Right atrium auricular region (tissue), 2 donors: ENCODE results near the gene NDC80. TPM values are rescaled to one million over a fixed set of nuclear protein-coding genes. Genes with fewer than 3 reads are reported as not detected.
"Not testable (repeated sequence)": the region's sequence is repeated elsewhere in the genome, so short reads cannot be mapped to it uniquely, and the experiment has no call there.

Experiments
- DNase-seq: peaks from one replicate; pipeline ENCODE4 v3.0.0-alpha.2; 2019; ENCODE audit warnings: low spot score
- H3K27ac ChIP-seq, 2 donors: fragments of 200-600 bp; sonication (generic); 1 replicate in 1 of 2; 2 replicates in 1 of 2; pipeline ENCODE4 v1.5.1; 2016 to 2019
- H3K27me3 ChIP-seq, 2 donors: fragments of 200-600 bp; sonication (generic); one replicate each; pipeline versions ENCODE4 v1.5.1 to v1.6.0; 2017 to 2019
- H3K36me3 ChIP-seq: fragments of 200-600 bp; sonication (generic); one replicate; pipeline ENCODE4 v1.5.1; 2016
- H3K4me1 ChIP-seq, 2 donors: fragments of 200-600 bp; sonication (generic); one replicate each; pipeline versions ENCODE4 v1.5.1 to v1.6.0; 2017 to 2019
- H3K4me3 ChIP-seq, 2 donors: fragments of 200-600 bp; sonication (generic); 1 replicate in 1 of 2; 2 replicates in 1 of 2; pipeline ENCODE4 v1.5.1; 2017 to 2019; ENCODE audit warnings: mild to moderate bottlenecking in 1 of 2, moderate library complexity in 1 of 2
- H3K9me3 ChIP-seq, 2 donors: fragments of 200-600 bp; sonication (generic); one replicate each; pipeline ENCODE4 v1.5.1; 2019
- total RNA-seq, 2 donors: library from RNA; depleted of rRNA; stranded (reverse); fragments of >200 nt; gene quantifications; one replicate each; pipeline ENCODE4 v1.1.0, GENCODE V29; 2016
- TF ChIP-seq, protein P1 (sequence below), 2 donors: fragments of 200-600 bp; sonication (generic); IDR thresholded peaks; one replicate each; pipeline ENCODE4 v1.5.1; 2019; ENCODE audit warnings: antibody characterized with exemption in 2 of 2

Gene NDC80
- total RNA-seq, result under 1 TPM in 1 of 2 donors, not detected in 1; 0.74 TPM

DNA sequence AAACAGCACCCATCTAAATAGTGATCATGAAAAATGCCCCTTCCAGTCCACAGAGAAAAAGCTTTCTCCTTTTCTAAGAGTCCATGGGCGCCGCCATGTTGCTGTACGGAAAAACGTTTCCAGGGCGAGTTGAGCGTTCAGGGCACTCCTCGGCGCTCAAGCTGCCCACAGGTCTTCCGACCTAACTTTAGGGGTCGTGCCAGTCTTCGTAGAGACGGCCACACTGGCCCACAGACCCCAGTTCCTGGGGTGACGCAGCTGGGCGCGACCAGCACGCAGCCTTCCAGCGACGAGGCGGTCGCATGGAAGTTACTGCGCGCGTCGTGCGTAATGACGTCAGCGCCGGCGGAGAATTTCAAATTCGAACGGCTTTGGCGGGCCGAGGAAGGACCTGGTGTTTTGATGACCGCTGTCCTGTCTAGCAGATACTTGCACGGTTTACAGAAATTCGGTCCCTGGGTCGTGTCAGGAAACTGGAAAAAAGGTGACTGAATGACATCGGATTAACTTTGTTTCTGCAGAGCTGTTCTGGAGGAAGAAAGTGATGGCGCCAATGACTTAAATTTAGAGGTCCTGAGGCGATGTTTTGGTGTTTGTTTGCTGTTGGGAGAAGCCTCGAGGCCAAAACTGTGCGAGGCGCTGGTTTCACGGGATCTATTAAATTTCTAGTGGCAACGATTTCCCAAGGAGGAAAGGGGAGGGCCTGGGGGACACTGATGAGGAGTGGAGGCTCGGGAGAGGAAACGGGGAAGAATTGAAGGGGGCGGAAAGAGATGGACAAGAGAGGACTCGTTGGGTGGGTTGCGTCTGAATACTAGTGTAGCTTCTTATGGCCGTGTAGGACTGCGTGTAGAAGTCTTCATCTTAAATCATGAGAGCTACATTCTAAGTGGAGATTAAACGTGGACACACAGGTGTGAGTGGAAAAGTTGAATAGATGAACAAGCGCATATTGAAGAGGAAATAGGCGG, at the start of gene NDC80, which contains the start of gene METTL4:
Gene NDC80 (plus strand): TSS at position 358 of the 971 bp plus-strand sequence. CDS start 1,429 bp downstream, outside the sequence.
Gene METTL4 (minus strand): TSS at position 306 of the 971 bp plus-strand sequence. CDS start 4,289 bp downstream, outside the sequence.
- H3K4me3 ChIP-seq, result peak within 1 kb of the TSS; percentile 71 to 81
- H3K4me1 ChIP-seq, result peaks cover 0 to 17% of the 10 kb centered on the region in 2 donors
- peak within 1 kb of the TSS; percentile 96 to 97 for H3K27ac ChIP-seq
- TF ChIP-seq, protein P1, sequence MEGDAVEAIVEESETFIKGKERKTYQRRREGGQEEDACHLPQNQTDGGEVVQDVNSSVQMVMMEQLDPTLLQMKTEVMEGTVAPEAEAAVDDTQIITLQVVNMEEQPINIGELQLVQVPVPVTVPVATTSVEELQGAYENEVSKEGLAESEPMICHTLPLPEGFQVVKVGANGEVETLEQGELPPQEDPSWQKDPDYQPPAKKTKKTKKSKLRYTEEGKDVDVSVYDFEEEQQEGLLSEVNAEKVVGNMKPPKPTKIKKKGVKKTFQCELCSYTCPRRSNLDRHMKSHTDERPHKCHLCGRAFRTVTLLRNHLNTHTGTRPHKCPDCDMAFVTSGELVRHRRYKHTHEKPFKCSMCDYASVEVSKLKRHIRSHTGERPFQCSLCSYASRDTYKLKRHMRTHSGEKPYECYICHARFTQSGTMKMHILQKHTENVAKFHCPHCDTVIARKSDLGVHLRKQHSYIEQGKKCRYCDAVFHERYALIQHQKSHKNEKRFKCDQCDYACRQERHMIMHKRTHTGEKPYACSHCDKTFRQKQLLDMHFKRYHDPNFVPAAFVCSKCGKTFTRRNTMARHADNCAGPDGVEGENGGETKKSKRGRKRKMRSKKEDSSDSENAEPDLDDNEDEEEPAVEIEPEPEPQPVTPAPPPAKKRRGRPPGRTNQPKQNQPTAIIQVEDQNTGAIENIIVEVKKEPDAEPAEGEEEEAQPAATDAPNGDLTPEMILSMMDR (IDR thresholded peaks at IDR 0.05), result peak in 1 of 2 donors; percentile 18
- no peaks in the 10 kb centered on the region for H3K9me3 ChIP-seq
- peak; percentile 85 for DNase-seq
- H3K27me3 ChIP-seq, result no peaks in the 10 kb centered on the region
- H3K36me3 ChIP-seq, result no peaks in the 10 kb centered on the region

DNA sequence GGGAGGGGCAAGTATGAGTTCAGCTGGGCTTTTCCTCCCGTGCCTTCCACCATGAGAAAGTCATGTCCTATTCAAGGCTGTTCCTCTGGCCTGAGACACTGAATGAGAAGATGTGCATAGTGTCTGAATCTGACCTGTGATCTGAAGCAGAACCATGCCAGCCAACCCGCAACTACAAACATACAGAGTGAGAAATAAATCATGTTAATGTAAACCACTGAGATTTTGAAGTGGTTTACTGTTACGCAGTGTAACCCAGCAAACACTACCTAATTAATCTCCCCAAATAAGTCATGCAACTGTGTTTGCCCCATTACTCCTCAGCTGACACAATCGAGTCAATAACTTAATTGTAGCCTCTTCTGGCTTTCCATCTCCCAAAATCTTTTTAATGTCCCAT, 49.2 kb upstream of the NDC80 start:
- no peaks in the 10 kb centered on the region for H3K9me3 ChIP-seq
- TF ChIP-seq, protein P1 (IDR thresholded peaks at IDR 0.05), result no peak
- H3K4me3 ChIP-seq, result no peak overlapping the region
- no peaks in the 10 kb centered on the region for H3K4me1 ChIP-seq
- H3K36me3 ChIP-seq, result no peaks in the 10 kb centered on the region
- DNase-seq, result no peak
- H3K27ac ChIP-seq, result no peak overlapping the region
- no peaks in the 10 kb centered on the region for H3K27me3 ChIP-seq

DNA sequence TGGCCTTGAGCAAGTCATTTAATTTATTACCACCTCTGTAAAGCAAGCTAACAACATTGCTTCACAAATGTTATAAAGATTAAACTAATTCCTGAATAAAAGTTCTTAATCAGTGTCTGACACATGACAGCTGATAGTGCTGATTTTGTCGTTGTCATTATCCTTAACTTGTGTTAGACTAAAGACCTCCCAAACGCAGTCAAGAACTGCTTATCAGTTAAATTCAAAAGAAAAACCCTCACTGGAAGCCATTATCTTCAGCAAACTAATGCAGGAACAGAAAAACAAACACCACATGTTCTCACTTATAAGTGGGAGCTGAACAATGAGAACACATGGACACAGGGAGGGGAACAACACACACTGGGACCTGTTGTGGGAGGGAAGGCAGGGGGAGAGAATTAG, 46.6 kb upstream of the NDC80 start:
- not testable (repeated sequence) for H3K27me3 ChIP-seq, H3K27ac ChIP-seq, H3K4me1 ChIP-seq, DNase-seq, H3K9me3 ChIP-seq, H3K36me3 ChIP-seq, H3K4me3 ChIP-seq

GRCh38 chr18:2526329-2526728, 45.0 kb upstream of the NDC80 start:
- H3K4me3 ChIP-seq, result no peak overlapping the region
- TF ChIP-seq, protein P1 (IDR thresholded peaks at IDR 0.05), result no peak
- H3K27ac ChIP-seq, result no peak overlapping the region
- no peaks in the 10 kb centered on the region for H3K36me3 ChIP-seq
- H3K27me3 ChIP-seq, result no peaks in the 10 kb centered on the region
- no peaks in the 10 kb centered on the region for H3K4me1 ChIP-seq
- H3K9me3 ChIP-seq, result no peaks in the 10 kb centered on the region
- DNase-seq, result no peak

DNA sequence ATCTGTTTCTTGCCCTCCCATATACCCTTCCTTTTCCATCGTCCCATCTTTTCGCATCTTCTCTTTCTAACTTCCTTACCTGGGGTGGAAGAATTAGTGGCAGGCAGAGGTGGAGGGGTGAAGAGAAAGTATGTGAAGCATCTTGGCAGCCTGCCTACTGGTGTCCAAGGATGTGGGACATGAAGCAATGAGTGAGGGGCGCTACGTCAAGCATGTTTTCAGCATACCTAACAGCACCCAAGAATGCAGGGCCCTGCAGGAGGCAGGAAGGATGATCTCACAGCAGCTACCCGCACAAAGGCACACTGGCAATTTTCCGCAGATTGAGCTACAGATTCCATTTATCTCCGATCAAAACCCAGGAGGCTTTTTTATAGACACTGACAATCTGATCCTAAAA, 42.2 kb upstream of the NDC80 start:
- TF ChIP-seq, protein P1 (IDR thresholded peaks at IDR 0.05), result no peak
- no peak for DNase-seq
- H3K4me1 ChIP-seq, result no peaks in the 10 kb centered on the region
- no peak overlapping the region for H3K4me3 ChIP-seq
- H3K36me3 ChIP-seq, result no peaks in the 10 kb centered on the region
- H3K27ac ChIP-seq, result no peak overlapping the region
- no peaks in the 10 kb centered on the region for H3K27me3 ChIP-seq
- H3K9me3 ChIP-seq, result no peaks in the 10 kb centered on the region

DNA sequence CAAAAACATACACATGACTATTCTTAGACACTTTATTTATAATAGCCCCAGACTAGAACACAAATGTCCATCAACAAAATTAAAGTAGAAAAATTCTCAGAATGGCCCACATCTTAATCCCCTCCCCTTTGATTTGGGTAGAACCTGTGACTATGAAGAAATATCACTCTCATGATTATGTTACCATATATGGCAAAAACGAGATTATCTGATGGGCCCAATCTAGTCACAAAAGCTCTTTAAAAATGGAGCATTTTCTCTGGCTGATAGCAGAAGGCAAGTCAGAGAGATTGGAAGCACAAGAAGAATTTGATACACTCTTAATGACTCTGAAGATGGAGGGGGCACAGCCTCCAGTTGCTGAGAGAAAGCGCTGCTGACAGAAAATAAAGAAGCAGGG, 39.6 kb upstream of the NDC80 start:
- no peaks in the 10 kb centered on the region for H3K4me1 ChIP-seq
- H3K4me3 ChIP-seq, result no peak overlapping the region
- H3K36me3 ChIP-seq, result no peaks in the 10 kb centered on the region
- no peak overlapping the region for H3K27ac ChIP-seq
- H3K27me3 ChIP-seq, result no peaks in the 10 kb centered on the region
- TF ChIP-seq, protein P1 (IDR thresholded peaks at IDR 0.05), result no peak
- no peaks in the 10 kb centered on the region for H3K9me3 ChIP-seq
- DNase-seq, result no peak
